HEK293 (cell line): ENCODE measurements around the gene LAMB1.

Experiments
- CTCF ChIA-PET: fragments of 350-600 bp; formaldehyde crosslinking; extraction: SDS; loops from one replicate; lab custom pipeline; 2021; ENCODE audit warnings: antibody characterized with exemption; lab: Yijun Ruan, JAX
- POLR2A ChIA-PET: fragments of 300-600 bp; formaldehyde crosslinking; extraction: SDS; loops from one replicate; lab custom pipeline; 2020; ENCODE audit warnings: antibody characterized with exemption, inconsistent platforms; lab: Yijun Ruan, JAX
- H3K27ac ChIP-seq: fragments of 200-500 bp; sonication (Bioruptor generic); 2 replicates; pipeline ENCODE4 v1.5.1; 2014; ENCODE audit warnings: low read depth, low read length, control low read depth, inconsistent platforms; ENCODE audit errors: extremely low read depth
- H3K36me3 ChIP-seq, 2 experiments: fragments of 200-500 bp in 1 of 2; sonication (Bioruptor generic) in 1 of 2; 1 replicate in 1 of 2; 2 replicates in 1 of 2; pipeline ENCODE4 v1.5.1; 2014 to 2017; ENCODE audit warnings: inconsistent platforms in 2 of 2, low read length in 2 of 2; ENCODE audit not compliant: control insufficient read depth in 2 of 2, insufficient read depth in 1 of 2
- H3K4me1 ChIP-seq: fragments of 200-500 bp; sonication (Bioruptor generic); 2 replicates; pipeline ENCODE4 v1.5.1; 2014; ENCODE audit warnings: mild to moderate bottlenecking, low read length, inconsistent platforms; ENCODE audit not compliant: control insufficient read depth, insufficient read depth
- H3K4me3 ChIP-seq: 2 replicates; pipeline ENCODE4 v1.5.1; 2011; ENCODE audit warnings: low read depth, mild to moderate bottlenecking, control low read depth, low read length, moderate library complexity
- H3K9me3 ChIP-seq: fragments of 200-500 bp; sonication (Bioruptor generic); 2 replicates; pipeline ENCODE4 v1.5.1; 2014; ENCODE audit warnings: low read depth, low read length, inconsistent platforms; ENCODE audit not compliant: control insufficient read depth, insufficient read depth
- FEZF1 ChIP-seq: fragments of 450-650 bp; formaldehyde crosslinking; IDR thresholded peaks from 2 replicates; pipeline ENCODE4 v1.5.1; 2016; ENCODE audit warnings: missing biosample characterization, missing genetic modification characterization
- GLIS2 ChIP-seq: fragments of 450-650 bp; formaldehyde crosslinking; IDR thresholded peaks from 2 replicates; pipeline ENCODE4 v1.5.1; 2016; ENCODE audit warnings: missing biosample characterization, missing genetic modification characterization
- HOXD13 ChIP-seq: sonication (generic); formaldehyde crosslinking; IDR thresholded peaks from 2 replicates; pipeline ENCODE4 v1.8.0; 2022; ENCODE audit warnings: missing genetic modification reagents, borderline replicate concordance
- IKZF3 ChIP-seq: fragments of 450-650 bp; IDR thresholded peaks from 2 replicates; pipeline ENCODE4 v1.5.0; 2018; ENCODE audit warnings: missing biosample characterization, mild to moderate bottlenecking, missing genetic modification characterization, moderate library complexity
- KLF9 ChIP-seq: fragments of 450-650 bp; formaldehyde crosslinking; IDR thresholded peaks from 2 replicates; pipeline ENCODE4 v1.5.1; 2016; ENCODE audit warnings: missing biosample characterization, missing genetic modification characterization, low read depth
- MZF1 ChIP-seq: fragments of 450-650 bp; formaldehyde crosslinking; IDR thresholded peaks from 2 replicates; pipeline ENCODE4 v1.5.1; 2017; ENCODE audit warnings: missing biosample characterization, missing genetic modification characterization, borderline replicate concordance
- SETDB1 ChIP-seq: IDR thresholded peaks from one replicate; pipeline ENCODE4 v1.6.1; 2017; ENCODE audit warnings: mild to moderate bottlenecking, low read length, moderate library complexity, mixed read lengths; ENCODE audit not compliant: insufficient read length
- WT1 ChIP-seq: fragments of 450-650 bp; formaldehyde crosslinking; IDR thresholded peaks from 2 replicates; pipeline ENCODE4 v1.5.1; 2016; ENCODE audit warnings: missing biosample characterization, missing genetic modification characterization
- ZNF112 ChIP-seq: fragments of 450-650 bp; formaldehyde crosslinking; IDR thresholded peaks from 2 replicates; pipeline ENCODE4 v1.5.0; 2017; ENCODE audit warnings: missing biosample characterization, missing genetic modification characterization
- ZNF19 ChIP-seq: fragments of 450-650 bp; formaldehyde crosslinking; IDR thresholded peaks from 2 replicates; pipeline ENCODE4; 2016; ENCODE audit warnings: missing biosample characterization, missing genetic modification characterization, low read depth
- ZNF214 ChIP-seq: fragments of 450-650 bp; formaldehyde crosslinking; IDR thresholded peaks from 2 replicates; pipeline ENCODE4 v1.5.1; 2017; ENCODE audit warnings: missing biosample characterization, mild to moderate bottlenecking, missing genetic modification characterization, borderline replicate concordance
- ZNF24 ChIP-seq: fragments of 450-650 bp; formaldehyde crosslinking; IDR thresholded peaks from 2 replicates; pipeline ENCODE4 v1.5.1; 2016; ENCODE audit warnings: missing biosample characterization, missing genetic modification characterization
- ZNF335 ChIP-seq: fragments of 450-650 bp; formaldehyde crosslinking; conservative IDR thresholded peaks from 2 replicates; pipeline ENCODE4 v1.5.1; 2016; ENCODE audit warnings: missing biosample characterization, missing genetic modification characterization
- ZNF37A ChIP-seq: fragments of 450-650 bp; IDR thresholded peaks from 2 replicates; pipeline ENCODE4 v1.5.1; 2018; ENCODE audit warnings: missing biosample characterization, missing genetic modification characterization
- ZNF48 ChIP-seq: fragments of 450-650 bp; formaldehyde crosslinking; IDR thresholded peaks from 2 replicates; pipeline ENCODE4 v1.5.1; 2016; ENCODE audit warnings: missing biosample characterization, missing genetic modification characterization
- ZNF529 ChIP-seq: fragments of 450-650 bp; formaldehyde crosslinking; IDR thresholded peaks from 2 replicates; pipeline ENCODE4 v1.5.1; 2017; ENCODE audit warnings: missing genetic modification characterization, missing biosample characterization; ENCODE audit not compliant: insufficient replicate concordance
- ZNF530 ChIP-seq: fragments of 450-650 bp; formaldehyde crosslinking; IDR thresholded peaks from 2 replicates; pipeline ENCODE4 v1.5.1; 2016; ENCODE audit warnings: low read depth, missing biosample characterization, missing genetic modification characterization
- ZNF571 ChIP-seq: fragments of 450-650 bp; formaldehyde crosslinking; IDR thresholded peaks from 2 replicates; pipeline ENCODE4 v1.5.0; 2017; ENCODE audit warnings: missing biosample characterization, missing genetic modification characterization
- ZNF600 ChIP-seq: fragments of 450-650 bp; formaldehyde crosslinking; IDR thresholded peaks from 2 replicates; pipeline ENCODE4 v1.5.1; 2016; ENCODE audit warnings: missing biosample characterization, missing genetic modification characterization
- ZNF670 ChIP-seq: fragments of 450-650 bp; formaldehyde crosslinking; IDR thresholded peaks from 2 replicates; pipeline ENCODE4 v1.5.1; 2016; ENCODE audit warnings: missing biosample characterization, missing genetic modification characterization, low read depth
- ZNF677 ChIP-seq: fragments of 450-650 bp; IDR thresholded peaks from 2 replicates; pipeline ENCODE4 v1.5.0; 2018; ENCODE audit warnings: missing biosample characterization, mild to moderate bottlenecking, missing genetic modification characterization, moderate library complexity
- ZNF701 ChIP-seq: fragments of 450-650 bp; formaldehyde crosslinking; IDR thresholded peaks from 2 replicates; pipeline ENCODE4 v1.5.1; 2016; ENCODE audit warnings: missing biosample characterization, missing genetic modification characterization
- ZNF776 ChIP-seq: fragments of 450-650 bp; formaldehyde crosslinking; IDR thresholded peaks from 2 replicates; pipeline ENCODE4 v1.5.0; 2017; ENCODE audit warnings: missing biosample characterization, missing genetic modification characterization, borderline replicate concordance
- ZNF792 ChIP-seq: fragments of 450-650 bp; formaldehyde crosslinking; IDR thresholded peaks from 2 replicates; pipeline ENCODE4 v1.5.1; 2016; ENCODE audit warnings: missing biosample characterization, missing genetic modification characterization
- ZNF843 ChIP-seq: fragments of 450-650 bp; formaldehyde crosslinking; IDR thresholded peaks from 2 replicates; pipeline ENCODE4 v1.5.1; 2016; ENCODE audit warnings: missing biosample characterization, missing genetic modification characterization
- TF ChIP-seq, protein P1 (sequence below): fragments of 450-650 bp; formaldehyde crosslinking; IDR thresholded peaks from 2 replicates; pipeline ENCODE4 v1.5.1; 2017; ENCODE audit warnings: missing biosample characterization, missing genetic modification characterization
- TF ChIP-seq, protein P2 (sequence below): fragments of 450-650 bp; formaldehyde crosslinking; IDR thresholded peaks from 2 replicates; pipeline ENCODE4 v1.5.1; 2016; ENCODE audit warnings: missing biosample characterization, missing genetic modification characterization
- TF ChIP-seq, protein P3 (sequence below): fragments of 450-650 bp; formaldehyde crosslinking; conservative IDR thresholded peaks from 2 replicates; pipeline ENCODE4 v1.5.1; 2016; ENCODE audit warnings: low read depth, missing biosample characterization, missing genetic modification characterization

The LAMB1 gene

DNA sequence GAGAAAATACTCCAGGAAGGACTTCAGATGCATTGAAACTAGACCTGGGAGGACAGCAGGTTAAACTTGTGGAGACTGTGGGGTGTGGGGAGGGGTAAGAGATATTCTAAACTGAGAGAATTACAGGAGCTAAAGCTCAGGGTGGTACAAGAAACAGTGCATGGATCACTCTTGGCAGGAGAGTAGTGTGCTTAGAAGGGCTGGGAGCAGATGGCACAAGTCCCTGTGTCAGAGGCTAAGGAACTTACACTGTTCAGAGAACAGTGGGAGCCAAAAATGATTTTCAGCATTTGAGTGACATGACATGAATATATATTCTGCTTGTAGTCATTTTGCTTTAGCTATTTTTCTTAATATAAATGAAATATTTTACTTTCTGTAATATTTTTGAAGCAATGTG is 36.0 kb upstream of the LAMB1 start:
- no peaks in the 10 kb centered on the region for H3K9me3 ChIP-seq
- H3K27ac ChIP-seq = no peak overlapping the region
- ChIA-PET POLR2A (no interaction called here), CTCF (interaction anchor here (0.6 to 3.0 kb wide), 3 partner anchors 10 to 44 kb away, joined by 4 to 10 read pairs (median 4); no protein-coding TSS in a partner anchor)
- TF ChIP-seq ZNF530 (tag by site-specific recombination) (no peak), ZNF670 (tag by site-specific recombination) (no peak), ZNF335 (tag by site-specific recombination) (no peak), GLIS2 (tag by site-specific recombination) (no peak), FEZF1 (tag by site-specific recombination) (no peak), ZNF571 (tag by site-specific recombination) (no peak), HOXD13 (CRISPR knock-in tag) (no peak), ZNF843 (no peak), ZNF792 (tag by site-specific recombination) (no peak), ZNF600 (tag by site-specific recombination) (no peak), IKZF3 (tag by site-specific recombination) (no peak)
- H3K4me1 ChIP-seq = no peaks in the 10 kb centered on the region
- H3K36me3 ChIP-seq = no peaks in the 10 kb centered on the region
- H3K4me3 ChIP-seq = no peak overlapping the region

DNA sequence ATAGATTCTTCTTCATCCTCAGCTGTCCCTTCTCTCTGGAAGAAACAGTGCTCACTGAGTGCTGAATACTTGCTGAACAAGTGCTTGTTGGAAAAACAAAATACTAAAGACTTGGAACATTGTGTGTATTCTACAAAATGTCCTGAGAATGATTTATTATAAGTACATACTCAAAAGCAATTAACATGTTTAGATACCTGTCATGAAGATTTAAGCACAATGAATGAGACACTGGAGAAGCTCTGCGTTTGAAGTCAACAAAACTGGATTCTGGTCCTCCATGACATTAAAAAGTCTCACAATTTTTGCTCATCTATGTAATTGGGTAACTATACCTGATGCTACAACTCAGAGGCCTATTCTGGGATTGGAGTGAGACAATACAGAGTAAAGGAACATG is 34.8 kb upstream of the LAMB1 start:
- Histone ChIP-seq H3K36me3 (no peaks in the 10 kb centered on the region), H3K4me3 (no peak overlapping the region), H3K27ac (no peak overlapping the region), H3K4me1 (no peaks in the 10 kb centered on the region), H3K9me3 (no peaks in the 10 kb centered on the region)
- CTCF ChIA-PET = interaction anchor here (0.7 kb wide), 2 partner anchors 23 to 56 kb away, joined by 3 to 5 read pairs; no protein-coding TSS in a partner anchor
- no peak for TF ChIP-seq MZF1 (tag by site-specific recombination)
- POLR2A ChIA-PET = no interaction called here

DNA sequence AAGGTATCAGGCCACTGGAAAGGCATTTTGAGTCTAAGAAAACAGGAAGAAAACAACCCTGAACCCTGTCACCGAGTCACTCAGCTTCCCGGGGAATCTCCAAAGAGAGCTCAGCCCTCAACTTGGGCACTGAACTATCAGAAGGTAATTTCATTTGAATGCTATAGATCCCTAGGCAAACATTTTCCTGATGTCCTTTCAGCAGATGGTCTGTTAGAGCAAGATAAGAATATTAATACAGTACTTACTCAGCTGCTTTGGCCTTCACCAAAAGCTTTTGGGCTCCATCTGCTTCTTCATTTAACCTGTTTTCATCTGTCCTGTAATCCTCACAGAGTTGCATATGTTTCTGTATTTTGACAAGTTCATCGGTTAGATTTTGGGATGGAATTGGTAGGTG is 34.2 kb upstream of the LAMB1 start:
- H3K4me1 ChIP-seq = no peaks in the 10 kb centered on the region
- TF ChIP-seq, protein P1, sequence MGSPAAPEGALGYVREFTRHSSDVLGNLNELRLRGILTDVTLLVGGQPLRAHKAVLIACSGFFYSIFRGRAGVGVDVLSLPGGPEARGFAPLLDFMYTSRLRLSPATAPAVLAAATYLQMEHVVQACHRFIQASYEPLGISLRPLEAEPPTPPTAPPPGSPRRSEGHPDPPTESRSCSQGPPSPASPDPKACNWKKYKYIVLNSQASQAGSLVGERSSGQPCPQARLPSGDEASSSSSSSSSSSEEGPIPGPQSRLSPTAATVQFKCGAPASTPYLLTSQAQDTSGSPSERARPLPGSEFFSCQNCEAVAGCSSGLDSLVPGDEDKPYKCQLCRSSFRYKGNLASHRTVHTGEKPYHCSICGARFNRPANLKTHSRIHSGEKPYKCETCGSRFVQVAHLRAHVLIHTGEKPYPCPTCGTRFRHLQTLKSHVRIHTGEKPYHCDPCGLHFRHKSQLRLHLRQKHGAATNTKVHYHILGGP = no peak
- TF ChIP-seq ZNF701 (tag by site-specific recombination) (no peak), ZNF571 (tag by site-specific recombination) (no peak), MZF1 (tag by site-specific recombination) (no peak), KLF9 (no peak), WT1 (tag by site-specific recombination) (no peak), ZNF776 (tag by site-specific recombination) (no peak), ZNF37A (tag by site-specific recombination) (no peak), ZNF112 (no peak), ZNF529 (tag by site-specific recombination) (no peak), SETDB1 (no peak), ZNF24 (tag by site-specific recombination) (no peak), ZNF48 (no peak), ZNF600 (tag by site-specific recombination) (no peak), ZNF677 (tag by site-specific recombination) (no peak), ZNF19 (tag by site-specific recombination) (no peak), ZNF214 (tag by site-specific recombination) (no peak)
- TF ChIP-seq, protein P2, sequence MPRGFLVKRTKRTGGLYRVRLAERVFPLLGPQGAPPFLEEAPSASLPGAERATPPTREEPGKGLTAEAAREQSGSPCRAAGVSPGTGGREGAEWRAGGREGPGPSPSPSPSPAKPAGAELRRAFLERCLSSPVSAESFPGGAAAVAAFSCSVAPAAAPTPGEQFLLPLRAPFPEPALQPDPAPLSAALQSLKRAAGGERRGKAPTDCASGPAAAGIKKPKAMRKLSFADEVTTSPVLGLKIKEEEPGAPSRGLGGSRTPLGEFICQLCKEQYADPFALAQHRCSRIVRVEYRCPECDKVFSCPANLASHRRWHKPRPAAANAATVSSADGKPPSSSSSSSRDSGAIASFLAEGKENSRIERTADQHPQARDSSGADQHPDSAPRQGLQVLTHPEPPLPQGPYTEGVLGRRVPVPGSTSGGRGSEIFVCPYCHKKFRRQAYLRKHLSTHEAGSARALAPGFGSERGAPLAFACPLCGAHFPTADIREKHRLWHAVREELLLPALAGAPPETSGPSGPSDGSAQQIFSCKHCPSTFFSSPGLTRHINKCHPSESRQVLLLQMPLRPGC = no peak
- TF ChIP-seq, protein P3, sequence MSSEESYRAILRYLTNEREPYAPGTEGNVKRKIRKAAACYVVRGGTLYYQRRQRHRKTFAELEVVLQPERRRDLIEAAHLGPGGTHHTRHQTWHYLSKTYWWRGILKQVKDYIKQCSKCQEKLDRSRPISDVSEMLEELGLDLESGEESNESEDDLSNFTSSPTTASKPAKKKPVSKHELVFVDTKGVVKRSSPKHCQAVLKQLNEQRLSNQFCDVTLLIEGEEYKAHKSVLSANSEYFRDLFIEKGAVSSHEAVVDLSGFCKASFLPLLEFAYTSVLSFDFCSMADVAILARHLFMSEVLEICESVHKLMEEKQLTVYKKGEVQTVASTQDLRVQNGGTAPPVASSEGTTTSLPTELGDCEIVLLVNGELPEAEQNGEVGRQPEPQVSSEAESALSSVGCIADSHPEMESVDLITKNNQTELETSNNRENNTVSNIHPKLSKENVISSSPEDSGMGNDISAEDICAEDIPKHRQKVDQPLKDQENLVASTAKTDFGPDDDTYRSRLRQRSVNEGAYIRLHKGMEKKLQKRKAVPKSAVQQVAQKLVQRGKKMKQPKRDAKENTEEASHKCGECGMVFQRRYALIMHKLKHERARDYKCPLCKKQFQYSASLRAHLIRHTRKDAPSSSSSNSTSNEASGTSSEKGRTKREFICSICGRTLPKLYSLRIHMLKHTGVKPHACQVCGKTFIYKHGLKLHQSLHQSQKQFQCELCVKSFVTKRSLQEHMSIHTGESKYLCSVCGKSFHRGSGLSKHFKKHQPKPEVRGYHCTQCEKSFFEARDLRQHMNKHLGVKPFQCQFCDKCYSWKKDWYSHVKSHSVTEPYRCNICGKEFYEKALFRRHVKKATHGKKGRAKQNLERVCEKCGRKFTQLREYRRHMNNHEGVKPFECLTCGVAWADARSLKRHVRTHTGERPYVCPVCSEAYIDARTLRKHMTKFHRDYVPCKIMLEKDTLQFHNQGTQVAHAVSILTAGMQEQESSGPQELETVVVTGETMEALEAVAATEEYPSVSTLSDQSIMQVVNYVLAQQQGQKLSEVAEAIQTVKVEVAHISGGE (tag by site-specific recombination) = no peak
- TF ChIP-seq, all 188 proteins: peak for 0
- Histone ChIP-seq H3K9me3 (no peaks in the 10 kb centered on the region), H3K27ac (no peak overlapping the region), H3K36me3 (no peaks in the 10 kb centered on the region), H3K4me3 (no peak overlapping the region)
- ChIA-PET CTCF (no interaction called here), POLR2A (no interaction called here)
